GM23338 (cell line): ENCODE measurements around the gene NME1.

Source experiments
- CREB1 ChIP-seq: fragments of 250-450 bp; sonication (Bioruptor Pico); IDR thresholded peaks from 2 replicates; pipeline ENCODE4 v1.5.0; 2020; ENCODE audit warnings: low read depth, mild to moderate bottlenecking, moderate library complexity
- ETS1 ChIP-seq: IDR thresholded peaks from 2 replicates; pipeline ENCODE4 v1.6.1; 2016; ENCODE audit warnings: antibody characterized with exemption
- EZH2 ChIP-seq: fragments of 200-600 bp; sonication (generic); IDR thresholded peaks from one replicate; pipeline ENCODE4 v1.8.0; 2017; ENCODE audit warnings: antibody characterized with exemption, mild to moderate bottlenecking, low read depth; ENCODE audit not compliant: unreplicated experiment
- EZH2phosphoT487 ChIP-seq: fragments of 200-600 bp; sonication (generic); IDR thresholded peaks from one replicate; pipeline ENCODE4 v1.8.1; 2018; ENCODE audit warnings: antibody characterized with exemption; ENCODE audit not compliant: unreplicated experiment
- JUNB ChIP-seq: IDR thresholded peaks from one replicate; pipeline ENCODE4 v1.6.1; 2016; ENCODE audit warnings: antibody characterized with exemption; ENCODE audit not compliant: unreplicated experiment
- NANOG ChIP-seq: IDR thresholded peaks from 2 replicates; pipeline ENCODE4 v1.6.1; 2016; ENCODE audit warnings: antibody characterized with exemption, borderline replicate concordance
- POLR2AphosphoS5 ChIP-seq: IDR thresholded peaks from 2 replicates; pipeline ENCODE4 v1.6.1; 2016; ENCODE audit warnings: antibody characterized with exemption, low read depth
- REST ChIP-seq: IDR thresholded peaks from one replicate; pipeline ENCODE4 v1.6.1; 2018; ENCODE audit warnings: antibody characterized with exemption; ENCODE audit not compliant: unreplicated experiment
- STAT1 ChIP-seq: IDR thresholded peaks from one replicate; pipeline ENCODE4 v1.6.1; 2016; ENCODE audit warnings: antibody characterized with exemption; ENCODE audit not compliant: unreplicated experiment
- ZNF114 ChIP-seq: fragments of 250-450 bp; sonication (Bioruptor Pico); IDR thresholded peaks from 2 replicates; pipeline ENCODE4 v1.5.0; 2020; ENCODE audit warnings: mild to moderate bottlenecking, moderate library complexity
- ZNF331 ChIP-seq: fragments of 250-450 bp; sonication (Bioruptor Pico); IDR thresholded peaks from 2 replicates; pipeline ENCODE4 v1.5.0; 2020; ENCODE audit warnings: low read depth, mild to moderate bottlenecking, moderate library complexity
- TF ChIP-seq, protein P1 (sequence below), 2 experiments: fragments of 200-600 bp in 1 of 2; sonication (generic) in 1 of 2; conservative IDR thresholded peaks; 2 replicates each; pipeline versions ENCODE4 v1.5.1 to v1.6.1; 2016 to 2017; ENCODE audit warnings: antibody characterized with exemption in 2 of 2, low read depth in 2 of 2, mild to moderate bottlenecking in 2 of 2, moderate library complexity in 1 of 2
- TF ChIP-seq, protein P2 (sequence below): fragments of 250-450 bp; sonication (Bioruptor Pico); IDR thresholded peaks from 2 replicates; pipeline ENCODE4 v1.5.0; 2020; ENCODE audit warnings: mild to moderate bottlenecking, moderate library complexity

DNA sequence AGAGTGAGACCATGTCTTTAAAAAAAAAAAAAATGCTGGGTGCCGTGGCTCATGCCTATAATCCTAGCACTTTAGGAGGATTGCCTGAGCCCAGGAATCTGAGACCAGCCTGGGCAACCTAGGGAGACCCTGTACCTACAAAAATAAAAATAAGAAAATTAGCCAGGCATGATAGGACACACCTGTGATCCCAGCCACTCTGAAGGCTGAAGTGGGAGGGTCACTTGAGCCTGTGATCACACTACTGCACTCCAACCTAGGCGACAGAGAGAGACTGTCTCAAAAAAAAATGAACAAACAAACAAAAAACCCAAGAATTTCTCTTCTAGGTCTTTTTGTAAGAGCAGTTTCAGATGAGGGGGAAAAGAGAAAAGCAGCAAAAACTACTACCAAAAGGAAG lies 47.5 kb downstream of the NME1 start:
- TF ChIP-seq EZH2phosphoT487 (no peak), EZH2 (no peak), REST (no peak), CREB1 (CRISPR knock-in tag) (no peak), ZNF114 (CRISPR knock-in tag) (no peak), POLR2AphosphoS5 (no peak), JUNB (no peak), NANOG (no peak), ETS1 (no peak), STAT1 (no peak), ZNF331 (no peak)
- TF ChIP-seq, protein P1, sequence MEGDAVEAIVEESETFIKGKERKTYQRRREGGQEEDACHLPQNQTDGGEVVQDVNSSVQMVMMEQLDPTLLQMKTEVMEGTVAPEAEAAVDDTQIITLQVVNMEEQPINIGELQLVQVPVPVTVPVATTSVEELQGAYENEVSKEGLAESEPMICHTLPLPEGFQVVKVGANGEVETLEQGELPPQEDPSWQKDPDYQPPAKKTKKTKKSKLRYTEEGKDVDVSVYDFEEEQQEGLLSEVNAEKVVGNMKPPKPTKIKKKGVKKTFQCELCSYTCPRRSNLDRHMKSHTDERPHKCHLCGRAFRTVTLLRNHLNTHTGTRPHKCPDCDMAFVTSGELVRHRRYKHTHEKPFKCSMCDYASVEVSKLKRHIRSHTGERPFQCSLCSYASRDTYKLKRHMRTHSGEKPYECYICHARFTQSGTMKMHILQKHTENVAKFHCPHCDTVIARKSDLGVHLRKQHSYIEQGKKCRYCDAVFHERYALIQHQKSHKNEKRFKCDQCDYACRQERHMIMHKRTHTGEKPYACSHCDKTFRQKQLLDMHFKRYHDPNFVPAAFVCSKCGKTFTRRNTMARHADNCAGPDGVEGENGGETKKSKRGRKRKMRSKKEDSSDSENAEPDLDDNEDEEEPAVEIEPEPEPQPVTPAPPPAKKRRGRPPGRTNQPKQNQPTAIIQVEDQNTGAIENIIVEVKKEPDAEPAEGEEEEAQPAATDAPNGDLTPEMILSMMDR (conservative IDR thresholded peaks at IDR 0.05; ENCODE audit: low read depth in 2 of 2) = no peak
- TF ChIP-seq, protein P2, sequence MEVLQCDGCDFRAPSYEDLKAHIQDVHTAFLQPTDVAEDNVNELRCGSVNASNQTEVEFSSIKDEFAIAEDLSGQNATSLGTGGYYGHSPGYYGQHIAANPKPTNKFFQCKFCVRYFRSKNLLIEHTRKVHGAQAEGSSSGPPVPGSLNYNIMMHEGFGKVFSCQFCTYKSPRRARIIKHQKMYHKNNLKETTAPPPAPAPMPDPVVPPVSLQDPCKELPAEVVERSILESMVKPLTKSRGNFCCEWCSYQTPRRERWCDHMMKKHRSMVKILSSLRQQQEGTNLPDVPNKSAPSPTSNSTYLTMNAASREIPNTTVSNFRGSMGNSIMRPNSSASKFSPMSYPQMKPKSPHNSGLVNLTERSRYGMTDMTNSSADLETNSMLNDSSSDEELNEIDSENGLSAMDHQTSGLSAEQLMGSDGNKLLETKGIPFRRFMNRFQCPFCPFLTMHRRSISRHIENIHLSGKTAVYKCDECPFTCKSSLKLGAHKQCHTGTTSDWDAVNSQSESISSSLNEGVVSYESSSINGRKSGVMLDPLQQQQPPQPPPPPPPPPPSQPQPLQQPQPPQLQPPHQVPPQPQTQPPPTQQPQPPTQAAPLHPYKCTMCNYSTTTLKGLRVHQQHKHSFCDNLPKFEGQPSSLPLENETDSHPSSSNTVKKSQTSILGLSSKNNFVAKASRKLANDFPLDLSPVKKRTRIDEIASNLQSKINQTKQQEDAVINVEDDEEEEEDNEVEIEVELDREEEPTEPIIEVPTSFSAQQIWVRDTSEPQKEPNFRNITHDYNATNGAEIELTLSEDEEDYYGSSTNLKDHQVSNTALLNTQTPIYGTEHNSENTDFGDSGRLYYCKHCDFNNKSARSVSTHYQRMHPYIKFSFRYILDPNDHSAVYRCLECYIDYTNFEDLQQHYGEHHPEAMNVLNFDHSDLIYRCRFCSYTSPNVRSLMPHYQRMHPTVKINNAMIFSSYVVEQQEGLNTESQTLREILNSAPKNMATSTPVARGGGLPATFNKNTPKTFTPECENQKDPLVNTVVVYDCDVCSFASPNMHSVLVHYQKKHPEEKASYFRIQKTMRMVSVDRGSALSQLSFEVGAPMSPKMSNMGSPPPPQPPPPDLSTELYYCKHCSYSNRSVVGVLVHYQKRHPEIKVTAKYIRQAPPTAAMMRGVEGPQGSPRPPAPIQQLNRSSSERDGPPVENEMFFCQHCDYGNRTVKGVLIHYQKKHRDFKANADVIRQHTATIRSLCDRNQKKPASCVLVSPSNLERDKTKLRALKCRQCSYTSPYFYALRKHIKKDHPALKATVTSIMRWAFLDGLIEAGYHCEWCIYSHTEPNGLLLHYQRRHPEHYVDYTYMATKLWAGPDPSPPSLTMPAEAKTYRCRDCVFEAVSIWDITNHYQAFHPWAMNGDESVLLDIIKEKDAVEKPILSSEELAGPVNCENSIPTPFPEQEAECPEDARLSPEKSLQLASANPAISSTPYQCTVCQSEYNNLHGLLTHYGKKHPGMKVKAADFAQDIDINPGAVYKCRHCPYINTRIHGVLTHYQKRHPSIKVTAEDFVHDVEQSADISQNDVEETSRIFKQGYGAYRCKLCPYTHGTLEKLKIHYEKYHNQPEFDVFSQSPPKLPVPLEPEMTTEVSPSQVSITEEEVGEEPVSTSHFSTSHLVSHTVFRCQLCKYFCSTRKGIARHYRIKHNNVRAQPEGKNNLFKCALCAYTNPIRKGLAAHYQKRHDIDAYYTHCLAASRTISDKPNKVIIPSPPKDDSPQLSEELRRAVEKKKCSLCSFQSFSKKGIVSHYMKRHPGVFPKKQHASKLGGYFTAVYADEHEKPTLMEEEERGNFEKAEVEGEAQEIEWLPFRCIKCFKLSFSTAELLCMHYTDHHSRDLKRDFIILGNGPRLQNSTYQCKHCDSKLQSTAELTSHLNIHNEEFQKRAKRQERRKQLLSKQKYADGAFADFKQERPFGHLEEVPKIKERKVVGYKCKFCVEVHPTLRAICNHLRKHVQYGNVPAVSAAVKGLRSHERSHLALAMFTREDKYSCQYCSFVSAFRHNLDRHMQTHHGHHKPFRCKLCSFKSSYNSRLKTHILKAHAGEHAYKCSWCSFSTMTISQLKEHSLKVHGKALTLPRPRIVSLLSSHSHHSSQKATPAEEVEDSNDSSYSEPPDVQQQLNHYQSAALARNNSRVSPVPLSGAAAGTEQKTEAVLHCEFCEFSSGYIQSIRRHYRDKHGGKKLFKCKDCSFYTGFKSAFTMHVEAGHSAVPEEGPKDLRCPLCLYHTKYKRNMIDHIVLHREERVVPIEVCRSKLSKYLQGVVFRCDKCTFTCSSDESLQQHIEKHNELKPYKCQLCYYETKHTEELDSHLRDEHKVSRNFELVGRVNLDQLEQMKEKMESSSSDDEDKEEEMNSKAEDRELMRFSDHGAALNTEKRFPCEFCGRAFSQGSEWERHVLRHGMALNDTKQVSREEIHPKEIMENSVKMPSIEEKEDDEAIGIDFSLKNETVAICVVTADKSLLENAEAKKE (CRISPR knock-in tag) = no peak
